ENCODE measurements around the gene GORASP1.
A peak's percentile ranks its signal among the peaks of the same experiment; 100 is the strongest.

Gene GORASP1

DNA sequence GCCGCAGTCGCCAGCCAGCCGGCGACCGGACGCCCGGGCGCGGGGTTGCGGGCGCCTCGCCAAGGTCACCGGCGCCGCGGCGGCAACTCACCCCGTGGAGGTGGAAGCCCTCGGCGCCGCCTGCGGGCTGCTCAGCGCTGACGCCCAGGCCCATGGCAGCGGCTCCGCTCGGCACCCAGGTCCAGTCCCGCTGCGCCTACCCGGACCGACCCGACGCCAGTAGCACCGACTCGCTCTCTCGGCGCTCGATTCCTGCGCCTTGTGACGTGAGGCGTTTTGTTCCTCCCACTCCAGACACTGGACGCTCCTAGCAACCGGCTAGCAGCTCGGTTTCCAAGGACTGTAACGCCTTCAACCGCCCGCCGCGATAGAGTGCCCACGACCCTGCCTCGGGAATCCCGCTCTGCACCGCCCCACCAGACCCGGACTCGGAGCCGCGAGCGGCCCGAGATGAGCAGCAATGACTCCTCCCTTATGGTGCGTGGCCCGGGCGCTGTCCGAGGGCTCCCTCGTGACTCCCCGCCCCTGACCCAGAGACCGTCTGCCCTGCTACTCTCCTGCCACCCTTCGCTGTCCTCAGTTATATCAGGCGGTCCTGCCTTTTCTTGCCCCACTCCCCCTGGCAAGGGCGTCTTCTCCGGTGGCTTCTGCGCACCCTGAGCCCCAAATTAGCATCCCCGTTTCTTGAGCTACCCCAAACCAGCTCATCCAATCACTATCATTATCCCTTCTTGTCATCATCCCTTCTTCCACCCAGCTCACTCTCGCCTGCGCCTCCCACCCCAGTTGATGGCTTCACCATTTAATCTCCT lies at the start of gene GORASP1, which contains the start of gene TTC21A:
Gene GORASP1 (minus strand): TSS at position 240 of the 812 bp plus-strand sequence. CDS start 86 bp downstream, at position 154.
Gene TTC21A (plus strand): TSS at position 293 of the 812 bp plus-strand sequence. CDS start 158 bp downstream, at position 451.
- no peaks in the 10 kb centered on the region for H3K9me3 Mint-ChIP-seq
- peaks cover 37% of the 10 kb centered on the region for H3K4me1 Mint-ChIP-seq (ENCODE audit: low read depth)
- peaks cover 4% of the 10 kb centered on the region for H3K36me3 Mint-ChIP-seq (ENCODE audit: low read depth)
- peak within 1 kb of the TSS; percentile 85 for H3K27ac Mint-ChIP-seq
- DNase-seq (ENCODE audit: low spot score), result peak; percentile 69
- peak within 1 kb of the TSS; percentile 90 for H3K4me3 Mint-ChIP-seq
- no peaks in the 10 kb centered on the region for H3K27me3 Mint-ChIP-seq (ENCODE audit: low read depth)

DNA sequence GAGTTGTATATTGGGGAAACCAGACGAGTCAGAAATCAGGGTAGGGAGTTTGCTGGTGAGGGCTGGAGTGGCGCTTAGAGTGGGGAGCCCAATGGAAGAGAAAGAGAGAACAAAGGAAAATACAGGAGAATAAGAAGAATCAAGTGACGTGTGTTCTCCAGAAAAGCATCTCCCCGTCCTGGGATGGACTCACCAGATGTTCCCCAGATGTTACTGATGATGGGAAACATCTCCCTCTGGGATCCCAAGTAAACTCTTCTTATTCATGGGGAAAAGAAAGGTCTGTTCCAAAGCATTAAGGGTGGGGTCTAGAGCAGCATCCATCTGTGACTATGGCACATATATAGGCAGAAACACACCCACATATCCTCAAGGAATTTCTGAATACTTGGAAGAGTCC lies 49.0 kb upstream of the GORASP1 start:
- Mint-ChIP-seq H3K27ac (no peak overlapping the region), H3K4me3 (no peak overlapping the region), H3K36me3 (ENCODE audit: low read depth) (no peaks in the 10 kb centered on the region), H3K27me3 (ENCODE audit: low read depth) (peaks cover 12% of the 10 kb centered on the region), H3K9me3 (no peaks in the 10 kb centered on the region), H3K4me1 (ENCODE audit: low read depth) (peaks cover 11% of the 10 kb centered on the region)
- DNase-seq (ENCODE audit: low spot score), result no peak

GRCh38 chr3:39154280-39155021 lies 47.0 kb upstream of the GORASP1 start:
- peaks cover 12% of the 10 kb centered on the region for H3K27me3 Mint-ChIP-seq (ENCODE audit: low read depth)
- DNase-seq (ENCODE audit: low spot score), result no peak
- no peaks in the 10 kb centered on the region for H3K9me3 Mint-ChIP-seq
- H3K4me1 Mint-ChIP-seq (ENCODE audit: low read depth), result peaks cover 30% of the 10 kb centered on the region
- H3K4me3 Mint-ChIP-seq, result peak overlapping the region; percentile 70
- H3K27ac Mint-ChIP-seq, result peak overlapping the region; percentile 86
- no peaks in the 10 kb centered on the region for H3K36me3 Mint-ChIP-seq (ENCODE audit: low read depth)

GRCh38 chr3:39153977-39154279 lies 46.5 kb upstream of the GORASP1 start:
- DNase-seq (ENCODE audit: low spot score), result no peak
- Mint-ChIP-seq H3K9me3 (no peaks in the 10 kb centered on the region), H3K27me3 (ENCODE audit: low read depth) (peaks cover 11% of the 10 kb centered on the region), H3K4me1 (ENCODE audit: low read depth) (peaks cover 35% of the 10 kb centered on the region), H3K36me3 (ENCODE audit: low read depth) (no peaks in the 10 kb centered on the region), H3K27ac (peak overlapping the region; percentile 86), H3K4me3 (peak overlapping the region; percentile 70)

GRCh38 chr3:39150803-39151631 lies 43.6 kb upstream of the GORASP1 start:
- peak; percentile 53 for DNase-seq (ENCODE audit: low spot score)
- peaks cover 62% of the 10 kb centered on the region for H3K4me1 Mint-ChIP-seq (ENCODE audit: low read depth)
- H3K27ac Mint-ChIP-seq, result peak overlapping the region; percentile 97
- H3K9me3 Mint-ChIP-seq, result no peaks in the 10 kb centered on the region
- peaks cover 18% of the 10 kb centered on the region for H3K36me3 Mint-ChIP-seq (ENCODE audit: low read depth)
- peak overlapping the region; percentile 89 for H3K4me3 Mint-ChIP-seq
- H3K27me3 Mint-ChIP-seq (ENCODE audit: low read depth), result no peaks in the 10 kb centered on the region

GRCh38 chr3:39150148-39150802 lies 42.8 kb upstream of the GORASP1 start:
- Mint-ChIP-seq H3K9me3 (no peaks in the 10 kb centered on the region), H3K4me3 (peak overlapping the region; percentile 89), H3K36me3 (ENCODE audit: low read depth) (peaks cover 24% of the 10 kb centered on the region)

GRCh38 chr3:39149498-39150147 lies 42.2 kb upstream of the GORASP1 start:
- Mint-ChIP-seq H3K36me3 (ENCODE audit: low read depth) (peaks cover 25% of the 10 kb centered on the region), H3K4me3 (peak overlapping the region; percentile 89), H3K27me3 (ENCODE audit: low read depth) (no peaks in the 10 kb centered on the region), H3K4me1 (ENCODE audit: low read depth) (peaks cover 65% of the 10 kb centered on the region), H3K9me3 (no peaks in the 10 kb centered on the region), H3K27ac (peak overlapping the region; percentile 97)
- DNase-seq (ENCODE audit: low spot score), result no peak

More at GRCh38 chr3:39150148-39150802, 42.8 kb upstream of the GORASP1 start:
- H3K27me3 Mint-ChIP-seq (ENCODE audit: low read depth), result no peaks in the 10 kb centered on the region
- peaks cover 65% of the 10 kb centered on the region for H3K4me1 Mint-ChIP-seq (ENCODE audit: low read depth)
- peak overlapping the region; percentile 97 for H3K27ac Mint-ChIP-seq
- no peak for DNase-seq (ENCODE audit: low spot score)

GRCh38 chr3:39149059-39149455 lies 41.6 kb upstream of the GORASP1 start:
- peaks cover 65% of the 10 kb centered on the region for H3K4me1 Mint-ChIP-seq (ENCODE audit: low read depth)
- H3K27me3 Mint-ChIP-seq (ENCODE audit: low read depth), result no peaks in the 10 kb centered on the region
- DNase-seq (ENCODE audit: low spot score), result no peak
- no peaks in the 10 kb centered on the region for H3K9me3 Mint-ChIP-seq
- peak overlapping the region; percentile 97 for H3K27ac Mint-ChIP-seq
- H3K36me3 Mint-ChIP-seq (ENCODE audit: low read depth), result peaks cover 31% of the 10 kb centered on the region
- peak overlapping the region; percentile 89 for H3K4me3 Mint-ChIP-seq

- Mint-ChIP-seq H3K4me1 (ENCODE audit: low read depth) (peaks cover 65% of the 10 kb centered on the region), H3K27me3 (ENCODE audit: low read depth) (no peaks in the 10 kb centered on the region), H3K4me3 (peak overlapping the region; percentile 89), H3K27ac (peak overlapping the region; percentile 97), H3K36me3 (ENCODE audit: low read depth) (peaks cover 36% of the 10 kb centered on the region), H3K9me3 (no peaks in the 10 kb centered on the region)
- no peak for DNase-seq (ENCODE audit: low spot score)
Measured at GRCh38 chr3:39148435-39149058, 41.1 kb upstream of the GORASP1 start.

- no peaks in the 10 kb centered on the region for H3K27me3 Mint-ChIP-seq (ENCODE audit: low read depth)
- H3K27ac Mint-ChIP-seq, result peak overlapping the region; percentile 97
- peak; percentile 50 for DNase-seq (ENCODE audit: low spot score)
- no peaks in the 10 kb centered on the region for H3K9me3 Mint-ChIP-seq
- peak overlapping the region; percentile 89 for H3K4me3 Mint-ChIP-seq
- H3K36me3 Mint-ChIP-seq (ENCODE audit: low read depth), result peaks cover 43% of the 10 kb centered on the region
- H3K4me1 Mint-ChIP-seq (ENCODE audit: low read depth), result peaks cover 65% of the 10 kb centered on the region
Measured at GRCh38 chr3:39147711-39148434, 40.4 kb upstream of the GORASP1 start.

- Mint-ChIP-seq H3K36me3 (ENCODE audit: low read depth) (peaks cover 50% of the 10 kb centered on the region), H3K4me1 (ENCODE audit: low read depth) (peaks cover 59% of the 10 kb centered on the region), H3K27ac (peak overlapping the region; percentile 97), H3K27me3 (ENCODE audit: low read depth) (no peaks in the 10 kb centered on the region), H3K9me3 (no peaks in the 10 kb centered on the region), H3K4me3 (peak overlapping the region; percentile 89)
- DNase-seq (ENCODE audit: low spot score), result peak; percentile 80
Measured at GRCh38 chr3:39146611-39147591, 39.5 kb upstream of the GORASP1 start.
